ENCODE data around the gene PTPRD. TPM values are rescaled to one million over a fixed set of nuclear protein-coding genes. Genes with fewer than 3 reads are reported as not detected.

PTPRD gene
- total RNA-seq (2022), result 55.9 and 70.1 TPM in 2 replicates
- percentile 46 among the genes with signal in this experiment for Bru-seq, nascent RNA
- percentile 41 among the genes with signal in this experiment for BruChase-seq, experiment 1, labeled RNA remaining after a 2-hour chase
- BruChase-seq, experiment 2, labeled RNA remaining after a 6-hour chase, result percentile 41 among the genes with signal in this experiment
- long read RNA-seq, partial matches to known transcripts, result 2 of 9 reads
- long read RNA-seq, other reads (novel, unspliced or antisense), result 7 of 9 reads

DNA sequence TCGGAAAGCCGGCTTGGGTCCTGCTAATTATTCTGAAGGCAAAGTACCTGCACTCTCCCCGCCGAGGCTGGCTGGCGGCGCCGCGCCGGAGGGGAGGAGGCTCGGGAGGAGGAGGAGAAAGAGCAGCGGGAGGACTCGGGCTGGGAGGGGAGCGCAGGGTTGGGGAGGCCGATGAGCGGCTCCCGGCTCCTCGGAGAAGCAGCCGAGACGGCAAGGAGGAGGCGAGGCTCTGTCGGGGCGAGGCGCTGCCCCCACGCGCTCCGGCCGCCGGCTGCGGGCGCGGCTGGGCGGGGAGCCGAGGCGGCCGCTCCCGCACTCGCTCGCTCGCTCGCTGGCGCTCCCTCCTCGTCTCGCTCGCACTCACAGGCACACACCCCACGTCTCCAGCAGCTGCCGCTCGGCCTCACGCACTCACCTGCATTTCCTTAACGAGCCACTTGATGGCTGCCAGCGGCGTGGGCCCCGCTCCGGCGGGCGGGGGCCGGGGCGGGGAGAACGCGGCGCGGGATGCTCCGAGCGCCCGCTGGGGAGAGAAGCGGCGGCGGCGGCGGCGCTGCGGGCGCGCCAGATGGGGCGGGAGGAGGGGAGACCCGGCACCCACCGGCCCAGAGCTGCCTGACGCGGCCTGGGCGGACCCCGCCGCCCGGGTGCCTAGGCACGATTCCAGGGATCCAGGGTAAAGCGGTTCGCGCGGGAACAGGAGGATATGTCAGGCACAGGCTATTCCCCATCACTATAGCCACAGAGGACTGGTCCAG, at the start of gene PTPRD:
Gene PTPRD, minus strand, starts transcription at position 362 of the 758 bp plus-strand sequence.
- H3K4me3 Mint-ChIP-seq (ENCODE audit: unreplicated experiment), result peak within 1 kb of the TSS; percentile 52
- H3K36me3 Mint-ChIP-seq (ENCODE audit: insufficient read depth, unreplicated experiment), result no peaks in the 10 kb centered on the region
- no peaks in the 10 kb centered on the region for H3K36me3 ChIP-seq (ENCODE audit: control insufficient read depth, insufficient read depth, low read length)
- H3K27me3 Mint-ChIP-seq (ENCODE audit: insufficient read depth, unreplicated experiment), result peaks cover 5% of the 10 kb centered on the region
- DNase-seq, result peak; percentile 37 to 49
- TF ChIP-seq, protein P1, sequence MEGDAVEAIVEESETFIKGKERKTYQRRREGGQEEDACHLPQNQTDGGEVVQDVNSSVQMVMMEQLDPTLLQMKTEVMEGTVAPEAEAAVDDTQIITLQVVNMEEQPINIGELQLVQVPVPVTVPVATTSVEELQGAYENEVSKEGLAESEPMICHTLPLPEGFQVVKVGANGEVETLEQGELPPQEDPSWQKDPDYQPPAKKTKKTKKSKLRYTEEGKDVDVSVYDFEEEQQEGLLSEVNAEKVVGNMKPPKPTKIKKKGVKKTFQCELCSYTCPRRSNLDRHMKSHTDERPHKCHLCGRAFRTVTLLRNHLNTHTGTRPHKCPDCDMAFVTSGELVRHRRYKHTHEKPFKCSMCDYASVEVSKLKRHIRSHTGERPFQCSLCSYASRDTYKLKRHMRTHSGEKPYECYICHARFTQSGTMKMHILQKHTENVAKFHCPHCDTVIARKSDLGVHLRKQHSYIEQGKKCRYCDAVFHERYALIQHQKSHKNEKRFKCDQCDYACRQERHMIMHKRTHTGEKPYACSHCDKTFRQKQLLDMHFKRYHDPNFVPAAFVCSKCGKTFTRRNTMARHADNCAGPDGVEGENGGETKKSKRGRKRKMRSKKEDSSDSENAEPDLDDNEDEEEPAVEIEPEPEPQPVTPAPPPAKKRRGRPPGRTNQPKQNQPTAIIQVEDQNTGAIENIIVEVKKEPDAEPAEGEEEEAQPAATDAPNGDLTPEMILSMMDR (IDR thresholded peaks at IDR 0.05; ENCODE audit: insufficient read depth in 1 of 2, low read depth in 1 of 2, low read length in 1 of 2, severe bottlenecking in 1 of 2, unreplicated experiment in 1 of 2), result no peak
- peak within 1 kb of the TSS; percentile 18; the same call in 1 of the 2 replicates for H3K4me3 ChIP-seq (ENCODE audit: low read depth, low read length)
- intact Hi-C loops (cut with micrococcal nuclease; ENCODE audit: unreplicated experiment), result no loop called here
- CTCF ChIA-PET, result no interaction called here
- no peaks in the 10 kb centered on the region for H3K9me3 ChIP-seq
- no TSS peak for BruUV-seq (replicated peaks)
- POLR2A ChIA-PET, result no interaction called here
- no peaks in the 10 kb centered on the region for H3K4me1 Mint-ChIP-seq (ENCODE audit: low read depth, unreplicated experiment)
- H3K4me1 ChIP-seq, result no peaks in the 10 kb centered on the region
- H3K27ac Mint-ChIP-seq (ENCODE audit: unreplicated experiment), result no peak within 1 kb of the TSS
- no peaks in the 10 kb centered on the region for H3K27me3 ChIP-seq (replicated peaks; ENCODE audit: control insufficient read depth, insufficient read depth, low read length)
- no peaks in the 10 kb centered on the region for H3K9me3 Mint-ChIP-seq (ENCODE audit: unreplicated experiment)

DNA sequence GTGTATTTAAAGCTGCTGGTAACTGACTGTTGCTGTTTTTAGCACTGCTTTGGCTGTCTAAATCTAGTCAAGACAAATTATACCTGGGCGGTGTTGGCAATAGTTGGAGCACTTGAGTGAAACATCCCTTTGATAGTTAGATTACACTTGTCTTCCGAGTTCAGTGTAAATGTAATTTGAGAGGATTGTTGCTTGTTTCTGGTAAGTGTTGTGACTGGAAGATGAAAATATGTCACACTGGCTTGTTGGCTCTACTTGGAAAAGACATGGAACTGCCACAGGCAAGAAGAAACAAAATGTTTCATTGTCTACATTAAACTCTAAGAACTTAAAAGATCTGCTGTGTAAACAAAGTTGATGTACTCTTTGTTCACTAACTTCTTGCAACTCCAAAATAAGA, 49.2 kb upstream of the PTPRD start:
- H3K27me3 Mint-ChIP-seq (ENCODE audit: insufficient read depth, unreplicated experiment), result no peaks in the 10 kb centered on the region
- H3K4me1 ChIP-seq, result no peaks in the 10 kb centered on the region
- intact Hi-C loops (cut with micrococcal nuclease; ENCODE audit: unreplicated experiment), result no loop called here
- TF ChIP-seq, protein P1 (IDR thresholded peaks at IDR 0.05; ENCODE audit: insufficient read depth in 1 of 2, low read depth in 1 of 2, low read length in 1 of 2, severe bottlenecking in 1 of 2, unreplicated experiment in 1 of 2), result no peak
- no peaks in the 10 kb centered on the region for H3K36me3 ChIP-seq (ENCODE audit: control insufficient read depth, insufficient read depth, low read length)
- H3K27me3 ChIP-seq (replicated peaks; ENCODE audit: control insufficient read depth, insufficient read depth, low read length), result no peaks in the 10 kb centered on the region
- H3K4me3 ChIP-seq (ENCODE audit: low read depth, low read length), result no peak overlapping the region
- no peaks in the 10 kb centered on the region for H3K9me3 Mint-ChIP-seq (ENCODE audit: unreplicated experiment)
- no peaks in the 10 kb centered on the region for H3K9me3 ChIP-seq
- DNase-seq, result no peak
- CTCF ChIA-PET, result no interaction called here
- no peak overlapping the region for H3K27ac Mint-ChIP-seq (ENCODE audit: unreplicated experiment)
- BruUV-seq (replicated peaks), result no TSS peak
- H3K4me3 Mint-ChIP-seq (ENCODE audit: unreplicated experiment), result no peak overlapping the region
- POLR2A ChIA-PET, result no interaction called here
- H3K4me1 Mint-ChIP-seq (ENCODE audit: low read depth, unreplicated experiment), result no peaks in the 10 kb centered on the region
- no peaks in the 10 kb centered on the region for H3K36me3 Mint-ChIP-seq (ENCODE audit: insufficient read depth, unreplicated experiment)

DNA sequence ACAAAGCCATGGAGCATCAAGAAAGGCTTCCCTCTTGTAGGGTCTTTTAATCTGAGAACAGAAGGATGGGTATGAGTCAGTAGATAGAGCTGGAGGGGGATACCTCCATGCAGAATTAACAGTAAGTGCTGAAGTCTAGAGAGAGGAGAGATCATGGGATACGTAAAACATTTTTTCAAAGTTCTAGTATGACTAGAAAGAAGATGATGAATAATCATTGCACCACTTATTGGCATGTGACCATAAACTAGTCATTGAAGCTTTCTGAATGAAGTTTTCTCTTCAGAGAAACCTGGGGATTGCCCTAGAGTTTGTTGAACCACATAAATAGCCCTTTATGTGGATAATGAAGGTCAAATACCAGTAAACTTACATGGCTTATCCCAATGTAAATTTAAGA, 48.6 kb upstream of the PTPRD start:
- BruUV-seq (replicated peaks), result no TSS peak
- no peaks in the 10 kb centered on the region for H3K27me3 Mint-ChIP-seq (ENCODE audit: insufficient read depth, unreplicated experiment)
- H3K4me3 ChIP-seq (ENCODE audit: low read depth, low read length), result no peak overlapping the region

More for the DNA sequence above, 48.6 kb upstream of the PTPRD start:
- Histone ChIP-seq H3K9me3 (no peaks in the 10 kb centered on the region), H3K36me3 (ENCODE audit: control insufficient read depth, insufficient read depth, low read length) (no peaks in the 10 kb centered on the region), H3K27me3 (replicated peaks; ENCODE audit: control insufficient read depth, insufficient read depth, low read length) (no peaks in the 10 kb centered on the region), H3K4me1 (no peaks in the 10 kb centered on the region)
- TF ChIP-seq, protein P1 (IDR thresholded peaks at IDR 0.05; ENCODE audit: insufficient read depth in 1 of 2, low read depth in 1 of 2, low read length in 1 of 2, severe bottlenecking in 1 of 2, unreplicated experiment in 1 of 2), result no peak
- Mint-ChIP-seq H3K9me3 (ENCODE audit: unreplicated experiment) (no peaks in the 10 kb centered on the region), H3K36me3 (ENCODE audit: insufficient read depth, unreplicated experiment) (no peaks in the 10 kb centered on the region), H3K4me1 (ENCODE audit: low read depth, unreplicated experiment) (no peaks in the 10 kb centered on the region), H3K4me3 (ENCODE audit: unreplicated experiment) (no peak overlapping the region), H3K27ac (ENCODE audit: unreplicated experiment) (no peak overlapping the region)
- ChIA-PET CTCF (no interaction called here), POLR2A (no interaction called here)
- DNase-seq, result no peak
- intact Hi-C loops (cut with micrococcal nuclease; ENCODE audit: unreplicated experiment), result no loop called here
